Measurements from ENCODE around the gene ZNF816.
"Not testable (repeated sequence)": the region's sequence is repeated elsewhere in the genome, so short reads cannot be mapped to it uniquely, and the experiment has no call there.

Gene ZNF816

GRCh38 chr19:52959613-52960295 lies 2.9 kb downstream of the ZNF816 start:
- no peak for DNase-seq

- no peak for DNase-seq
Observed at GRCh38 chr19:52957591-52957990, 5.1 kb downstream of the ZNF816 start.

GRCh38 chr19:52956917-52957316 lies 5.8 kb downstream of the ZNF816 start:
- no peak for DNase-seq

GRCh38 chr19:52949422-52949821 lies 13.3 kb downstream of the ZNF816 start:
- no peak for DNase-seq

- no peak for DNase-seq
Observed at GRCh38 chr19:52948025-52948770, 14.5 kb downstream of the ZNF816 start.

GRCh38 chr19:52946322-52947310 lies 16.1 kb downstream of the ZNF816 start:
- DNase-seq: no peak

GRCh38 chr19:52945652-52946321 lies 16.9 kb downstream of the ZNF816 start:
- no peak for DNase-seq

GRCh38 chr19:52944703-52945493 lies 17.8 kb downstream of the ZNF816 start:
- DNase-seq: not testable (repeated sequence)

GRCh38 chr19:52943884-52944643 lies 18.6 kb downstream of the ZNF816 start:
- no peak for DNase-seq

GRCh38 chr19:52943134-52943883 lies 19.4 kb downstream of the ZNF816 start:
- DNase-seq: no peak

- peak; percentile 72 for DNase-seq
Observed at GRCh38 chr19:52942386-52943133, 20.1 kb downstream of the ZNF816 start.

GRCh38 chr19:52941941-52942385 lies 20.7 kb downstream of the ZNF816 start:
- peak; percentile 57 for DNase-seq

- peak; percentile 18 for DNase-seq
Observed at GRCh38 chr19:52941523-52941922, 21.2 kb downstream of the ZNF816 start.

GRCh38 chr19:52940905-52941304 lies 21.8 kb downstream of the ZNF816 start:
- DNase-seq: not testable (repeated sequence)

GRCh38 chr19:52938761-52939160 lies 23.9 kb downstream of the ZNF816 start:
- DNase-seq: no peak

- DNase-seq: no peak
Observed at GRCh38 chr19:52936954-52937325, 25.7 kb downstream of the ZNF816 start.

GRCh38 chr19:52936151-52936953 lies 26.3 kb downstream of the ZNF816 start:
- DNase-seq: no peak

GRCh38 chr19:52935434-52935833 lies 27.2 kb downstream of the ZNF816 start:
- DNase-seq: no peak

GRCh38 chr19:52924641-52925040 lies 38.0 kb downstream of the ZNF816 start:
- DNase-seq: not testable (repeated sequence)

Measured in NCI-H1105 treated with DMSO at 0.1 percent for 48 hours (cell line).